ENCODE results near the gene GADD45G.

GRCh38 chr9:89628601-89629000 is 23.8 kb downstream of the GADD45G start:
- TF ChIP-seq POLR2A (IDR thresholded peaks at IDR 0.05; ENCODE audit: low read length): no peak
- TF ChIP-seq GATA1 (IDR thresholded peaks at IDR 0.05; ENCODE audit: low read depth, low read length): no peak

All from erythroblast (primary cell).